ENCODE data around the gene VPS13D. TPM values are rescaled to one million over a fixed set of nuclear protein-coding genes. Genes with fewer than 3 reads are reported as not detected.

VPS13D gene
- polyA plus RNA-seq, 1 of the 3 experiments (the other 2 are of a cell fraction): 15.0 TPM

DNA sequence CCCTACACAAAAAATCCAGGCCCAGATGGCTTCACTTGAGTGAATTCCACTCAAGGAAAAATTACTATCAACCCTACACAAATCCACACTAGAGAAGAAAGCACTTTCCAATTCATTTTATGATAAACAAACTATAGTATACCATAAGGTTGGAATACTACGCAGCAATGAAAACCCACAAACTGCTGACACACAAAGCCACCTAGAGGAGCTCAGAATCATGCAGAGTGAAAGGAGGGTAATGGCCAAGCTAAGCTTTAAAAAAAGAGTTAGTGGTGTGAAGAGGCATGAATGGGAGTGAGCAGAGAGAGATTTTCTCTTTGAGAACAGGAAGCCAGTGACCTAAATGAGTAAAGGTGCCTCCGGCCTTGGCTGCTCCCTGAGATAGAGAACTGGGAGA is 294.4 kb downstream of the VPS13D start:
- no peaks in the 10 kb centered on the region for H3K36me3 ChIP-seq (replicated peaks in 1 of 2; ENCODE audit: control insufficient read depth in 1 of 2, insufficient read depth in 2 of 2, low read length in 1 of 2)
- no peaks in the 10 kb centered on the region for H3K27me3 ChIP-seq (ENCODE audit: insufficient read depth)
- no peak overlapping the region for H3K27ac ChIP-seq (ENCODE audit: low read depth in 2 of 2, low read length in 1 of 2)
- H2AFZ ChIP-seq (ENCODE audit: low read depth): no peak overlapping the region
- CTCF ChIA-PET: no interaction called here
- H3K9me2 ChIP-seq: no peaks in the 10 kb centered on the region
- H3F3A ChIP-seq (replicated peaks; ENCODE audit: insufficient read depth): no peaks in the 10 kb centered on the region
- TF ChIP-seq JUND (IDR thresholded peaks at IDR 0.05) (no peak), TEAD4 (IDR thresholded peaks at IDR 0.05; ENCODE audit: borderline replicate concordance, insufficient read depth) (no peak), RXRA (IDR thresholded peaks at IDR 0.05; ENCODE audit: borderline replicate concordance, low read depth) (no peak), NFIC (IDR thresholded peaks at IDR 0.05; ENCODE audit: borderline replicate concordance) (no peak)
- H3K79me2 ChIP-seq (ENCODE audit: insufficient read depth): no peaks in the 10 kb centered on the region
- DNase-seq: no peak
- WGBS (ENCODE audit: low lambda C conversion rate): 100% methylated on average over 2 of the region's 2 CpGs
- no peak overlapping the region for H3K9ac ChIP-seq
- H3K4me1 ChIP-seq (ENCODE audit: control insufficient read depth in 1 of 2, insufficient read depth in 2 of 2, low read depth in 1 of 2, low read length in 1 of 2): peaks cover 0 to 8% of the 10 kb centered on the region in 2 experiments; a peak in 1 of 4 replicates
- H4K20me1 ChIP-seq (ENCODE audit: insufficient read depth): no peaks in the 10 kb centered on the region
- POLR2A ChIA-PET: no interaction called here
- H3K4me3 ChIP-seq (ENCODE audit: low read depth in 2 of 2, low read length in 1 of 2): no peak overlapping the region
- no peak overlapping the region for H3K4me2 ChIP-seq
- H3K9me3 ChIP-seq: no peaks in the 10 kb centered on the region

- DNase-seq: no peak
Observed at GRCh38 chr1:12525311-12526181, 295.7 kb downstream of the VPS13D start.

More at GRCh38 chr1:12525311-12526181, 295.7 kb downstream of the VPS13D start:
- CTCF ChIA-PET: no interaction called here
- POLR2A ChIA-PET: interaction anchor here (0.7 kb wide), 1 partner anchor 401 kb away, joined by 3 read pairs; no protein-coding TSS in a partner anchor
- Histone ChIP-seq H3K27ac (ENCODE audit: low read depth in 2 of 2, low read length in 1 of 2) (no peak overlapping the region), H3K79me2 (ENCODE audit: insufficient read depth) (no peaks in the 10 kb centered on the region), H3K4me1 (ENCODE audit: control insufficient read depth in 1 of 2, insufficient read depth in 2 of 2, low read depth in 1 of 2, low read length in 1 of 2) (peaks cover 0 to 6% of the 10 kb centered on the region in 2 experiments; a peak in 1 of 4 replicates), H3F3A (replicated peaks; ENCODE audit: insufficient read depth) (no peaks in the 10 kb centered on the region), H3K4me3 (ENCODE audit: low read depth in 2 of 2, low read length in 1 of 2) (no peak overlapping the region), H3K4me2 (no peak overlapping the region), H3K27me3 (ENCODE audit: insufficient read depth) (no peaks in the 10 kb centered on the region), H2AFZ (ENCODE audit: low read depth) (no peak overlapping the region), H4K20me1 (ENCODE audit: insufficient read depth) (no peaks in the 10 kb centered on the region), H3K36me3 (replicated peaks in 1 of 2; ENCODE audit: control insufficient read depth in 1 of 2, insufficient read depth in 2 of 2, low read length in 1 of 2) (no peaks in the 10 kb centered on the region), H3K9me3 (no peaks in the 10 kb centered on the region), H3K9ac (no peak overlapping the region), H3K9me2 (no peaks in the 10 kb centered on the region)
- 89% methylated on average over 12 of the region's 13 CpGs for WGBS (ENCODE audit: low lambda C conversion rate)
- TF ChIP-seq TAF1 (IDR thresholded peaks at IDR 0.05; ENCODE audit: borderline replicate concordance, low read depth, low read length) (no peak), USF2 (IDR thresholded peaks at IDR 0.05; ENCODE audit: borderline replicate concordance, low read depth, low read length) (no peak), SMC3 (IDR thresholded peaks at IDR 0.05; ENCODE audit: low read depth, low read length) (no peak), SIN3A (IDR thresholded peaks at IDR 0.05; ENCODE audit: borderline replicate concordance, low read depth, low read length) (no peak), IRF3 (IDR thresholded peaks at IDR 0.05; ENCODE audit: low read depth, low read length) (no peak), NRF1 (IDR thresholded peaks at IDR 0.05; ENCODE audit: low read depth, low read length) (no peak), MAX (IDR thresholded peaks at IDR 0.05; ENCODE audit: low read depth) (no peak), NFIC (IDR thresholded peaks at IDR 0.05; ENCODE audit: borderline replicate concordance) (no peak), TCF12 (IDR thresholded peaks at IDR 0.05) (no peak)
- TF ChIP-seq, protein P1, sequence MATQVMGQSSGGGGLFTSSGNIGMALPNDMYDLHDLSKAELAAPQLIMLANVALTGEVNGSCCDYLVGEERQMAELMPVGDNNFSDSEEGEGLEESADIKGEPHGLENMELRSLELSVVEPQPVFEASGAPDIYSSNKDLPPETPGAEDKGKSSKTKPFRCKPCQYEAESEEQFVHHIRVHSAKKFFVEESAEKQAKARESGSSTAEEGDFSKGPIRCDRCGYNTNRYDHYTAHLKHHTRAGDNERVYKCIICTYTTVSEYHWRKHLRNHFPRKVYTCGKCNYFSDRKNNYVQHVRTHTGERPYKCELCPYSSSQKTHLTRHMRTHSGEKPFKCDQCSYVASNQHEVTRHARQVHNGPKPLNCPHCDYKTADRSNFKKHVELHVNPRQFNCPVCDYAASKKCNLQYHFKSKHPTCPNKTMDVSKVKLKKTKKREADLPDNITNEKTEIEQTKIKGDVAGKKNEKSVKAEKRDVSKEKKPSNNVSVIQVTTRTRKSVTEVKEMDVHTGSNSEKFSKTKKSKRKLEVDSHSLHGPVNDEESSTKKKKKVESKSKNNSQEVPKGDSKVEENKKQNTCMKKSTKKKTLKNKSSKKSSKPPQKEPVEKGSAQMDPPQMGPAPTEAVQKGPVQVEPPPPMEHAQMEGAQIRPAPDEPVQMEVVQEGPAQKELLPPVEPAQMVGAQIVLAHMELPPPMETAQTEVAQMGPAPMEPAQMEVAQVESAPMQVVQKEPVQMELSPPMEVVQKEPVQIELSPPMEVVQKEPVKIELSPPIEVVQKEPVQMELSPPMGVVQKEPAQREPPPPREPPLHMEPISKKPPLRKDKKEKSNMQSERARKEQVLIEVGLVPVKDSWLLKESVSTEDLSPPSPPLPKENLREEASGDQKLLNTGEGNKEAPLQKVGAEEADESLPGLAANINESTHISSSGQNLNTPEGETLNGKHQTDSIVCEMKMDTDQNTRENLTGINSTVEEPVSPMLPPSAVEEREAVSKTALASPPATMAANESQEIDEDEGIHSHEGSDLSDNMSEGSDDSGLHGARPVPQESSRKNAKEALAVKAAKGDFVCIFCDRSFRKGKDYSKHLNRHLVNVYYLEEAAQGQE (IDR thresholded peaks at IDR 0.05; ENCODE audit: low read depth, low read length): no peak
- TF ChIP-seq, protein P2, sequence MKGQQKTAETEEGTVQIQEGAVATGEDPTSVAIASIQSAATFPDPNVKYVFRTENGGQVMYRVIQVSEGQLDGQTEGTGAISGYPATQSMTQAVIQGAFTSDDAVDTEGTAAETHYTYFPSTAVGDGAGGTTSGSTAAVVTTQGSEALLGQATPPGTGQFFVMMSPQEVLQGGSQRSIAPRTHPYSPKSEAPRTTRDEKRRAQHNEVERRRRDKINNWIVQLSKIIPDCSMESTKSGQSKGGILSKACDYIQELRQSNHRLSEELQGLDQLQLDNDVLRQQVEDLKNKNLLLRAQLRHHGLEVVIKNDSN (IDR thresholded peaks at IDR 0.05; ENCODE audit: borderline replicate concordance, low read depth): no peak

Data from SK-N-SH (cell line).